Measurements from ENCODE around the gene STEAP4. TPM values are rescaled to one million over a fixed set of nuclear protein-coding genes. Genes with fewer than 3 reads are reported as not detected.

The STEAP4 gene
- total RNA-seq, 1 donor from 2014 or later: not detected

- DNase-seq (ENCODE audit: extremely low read depth, low read depth, low spot score): no peak
Observed at GRCh38 chr7:88224601-88225275, 82.0 kb downstream of the STEAP4 start.

- no peak for DNase-seq (ENCODE audit: extremely low read depth, low read depth, low spot score)
Observed at GRCh38 chr7:88223265-88223664, 83.4 kb downstream of the STEAP4 start.

Other genes with a start within 250 kb of the STEAP4 start
- 139 and 149 TPM in 2 replicates for gene SRI, start 86.9 kb downstream of the STEAP4 start, total RNA-seq

Data from glomerular endothelial cell (primary cell).